IMR-90 (cell line): ENCODE data around the gene YBX1. TPM values are rescaled to one million over a fixed set of nuclear protein-coding genes. Genes with fewer than 3 reads are reported as not detected.
A peak's percentile ranks its signal among the peaks of the same experiment; 100 is the strongest.

Experiments
- ATAC-seq: fragments of 200-7000 bp; cut with Tn5 transposase; 2 replicates; pipeline ENCODE4 v1.9.1; 2020; ENCODE audit warnings: low read depth, mild to moderate bottlenecking, moderate library complexity
- BruUV-seq: library from RNA; stranded (reverse); fragments of 400-500 nt; replicated peaks from 2 replicates; lab custom pipeline; 2021; lab: Mats Ljungman, UMichigan
- CTCF ChIA-PET: fragments of 300-600 bp; formaldehyde crosslinking; extraction: SDS; loops from one replicate; lab custom pipeline; 2021; ENCODE audit warnings: antibody characterized with exemption; lab: Yijun Ruan, JAX
- POLR2A ChIA-PET: fragments of 300-600 bp; sonication (Branson Sonifier 250); formaldehyde crosslinking; loops from one replicate; lab custom pipeline; 2022; ENCODE audit warnings: antibody characterized with exemption; ENCODE audit not compliant: unreplicated experiment; lab: Charles Lee
- DNase-seq: peaks from one replicate; pipeline ENCODE4 v3.0.0; 2013
- H2AFZ ChIP-seq: replicated peaks from 2 replicates; pipeline ENCODE3; 2013; ENCODE audit warnings: low read length, mild to moderate bottlenecking; ENCODE audit not compliant: poor library complexity
- H2AK5ac ChIP-seq: 2 replicates; pipeline ENCODE4 v1.6.1; 2013; ENCODE audit warnings: low read depth, low read length, inconsistent platforms
- H2AK9ac ChIP-seq: replicated peaks from 2 replicates; pipeline ENCODE3; 2013; ENCODE audit warnings: mild to moderate bottlenecking, low read depth, low read length, moderate library complexity; ENCODE audit not compliant: poor library complexity
- H2BK120ac ChIP-seq: 2 replicates; pipeline ENCODE4 v1.6.1; 2013; ENCODE audit warnings: low read depth, low read length, inconsistent platforms
- H2BK15ac ChIP-seq: 3 replicates; pipeline ENCODE4 v1.6.1; 2013; ENCODE audit warnings: low read depth, low read length, inconsistent platforms
- H2BK20ac ChIP-seq: 2 replicates; pipeline ENCODE4 v1.6.1; 2013; ENCODE audit warnings: low read depth, mild to moderate bottlenecking, inconsistent platforms, low read length, moderate library complexity
- H2BK5ac ChIP-seq: 2 replicates; pipeline ENCODE4 v1.6.1; 2013; ENCODE audit warnings: mild to moderate bottlenecking, low read depth, low read length, inconsistent platforms; ENCODE audit not compliant: poor library complexity, severe bottlenecking
- H3K14ac ChIP-seq: replicated peaks from 2 replicates; pipeline ENCODE4 v1.6.1; 2013; ENCODE audit warnings: low read depth, low read length, inconsistent platforms
- H3K18ac ChIP-seq: 2 replicates; pipeline ENCODE4 v1.6.1; 2013; ENCODE audit warnings: low read depth, low read length, control low read depth
- H3K23ac ChIP-seq: 2 replicates; pipeline ENCODE4 v1.6.1; 2013; ENCODE audit warnings: low read depth, low read length, inconsistent platforms
- H3K27ac ChIP-seq: 2 replicates; pipeline ENCODE4 v1.5.1; 2013; ENCODE audit warnings: mild to moderate bottlenecking, control low read depth, low read length; ENCODE audit not compliant: insufficient read depth
- H3K27me3 ChIP-seq: 2 replicates; pipeline ENCODE4 v1.6.1; 2013; ENCODE audit warnings: low read length; ENCODE audit not compliant: control insufficient read depth, insufficient read depth
- H3K36me3 ChIP-seq: 2 replicates; pipeline ENCODE4 v1.6.1; 2013; ENCODE audit warnings: low read length, mixed read lengths; ENCODE audit not compliant: control insufficient read depth, insufficient read depth
- H3K4ac ChIP-seq: 2 replicates; pipeline ENCODE4 v1.6.1; 2013; ENCODE audit warnings: low read depth, low read length, inconsistent platforms
- H3K4me1 ChIP-seq: 2 replicates; pipeline ENCODE4 v1.6.1; 2013; ENCODE audit warnings: low read length, mixed read lengths; ENCODE audit not compliant: control insufficient read depth, insufficient read depth
- H3K4me2 ChIP-seq: 2 replicates; pipeline ENCODE4 v1.6.1; 2013; ENCODE audit warnings: low read depth, mild to moderate bottlenecking, control low read depth, low read length, moderate library complexity
- H3K4me3 ChIP-seq: 2 replicates; pipeline ENCODE4 v1.5.1; 2013; ENCODE audit warnings: low read depth, mild to moderate bottlenecking, control low read depth, low read length, moderate library complexity; ENCODE audit not compliant: insufficient read depth
- H3K56ac ChIP-seq: 2 replicates; pipeline ENCODE4 v1.6.1; 2013; ENCODE audit warnings: low read length, inconsistent platforms; ENCODE audit not compliant: insufficient read depth; ENCODE audit errors: extremely low read depth
- H3K79me1 ChIP-seq, 2 experiments: 2 replicates each; pipeline ENCODE4 v1.6.1; 2013; ENCODE audit warnings: low read length in 2 of 2, inconsistent platforms in 1 of 2, low read depth in 1 of 2
- H3K9ac ChIP-seq: 2 replicates; pipeline ENCODE4 v1.6.1; 2013; ENCODE audit warnings: low read depth, low read length, control low read depth
- H3K9me1 ChIP-seq: 2 replicates; pipeline ENCODE4 v1.6.1; 2013; ENCODE audit warnings: low read length, inconsistent platforms; ENCODE audit not compliant: insufficient read depth
- H3K9me3 ChIP-seq: 2 replicates; pipeline ENCODE4 v1.6.1; 2013; ENCODE audit warnings: low read length; ENCODE audit not compliant: control insufficient read depth, insufficient read depth
- H4K20me1 ChIP-seq: 2 replicates; pipeline ENCODE4 v1.6.1; 2013; ENCODE audit warnings: low read length, inconsistent platforms; ENCODE audit not compliant: insufficient read depth
- H4K5ac ChIP-seq: 2 replicates; pipeline ENCODE4 v1.6.1; 2013; ENCODE audit warnings: mild to moderate bottlenecking, low read depth, low read length, control low read depth
- H4K8ac ChIP-seq, 2 experiments: 2 replicates each; pipeline ENCODE4 v1.6.1; 2013; ENCODE audit warnings: low read depth in 2 of 2, low read length in 2 of 2, control low read depth in 1 of 2, inconsistent platforms in 1 of 2
- H4K91ac ChIP-seq: 2 replicates; pipeline ENCODE4 v1.6.1; 2013; ENCODE audit warnings: low read depth, low read length, inconsistent platforms; ENCODE audit not compliant: insufficient read depth
- BHLHE40 ChIP-seq: fragments of 150-350 bp; IDR thresholded peaks from 2 replicates; pipeline ENCODE4 v1.6.1; 2016; ENCODE audit warnings: mild to moderate bottlenecking, low read depth, low read length
- CEBPB ChIP-seq: IDR thresholded peaks from 2 replicates; pipeline ENCODE4 v1.6.1; 2012; ENCODE audit warnings: low read depth, low read length, improper control_type of control experiment
- FOS ChIP-seq: fragments of 150-350 bp; IDR thresholded peaks from 2 replicates; pipeline ENCODE4 v1.6.1; 2016; ENCODE audit warnings: low read depth, low read length
- MAFK ChIP-seq: IDR thresholded peaks from 2 replicates; pipeline ENCODE4 v1.6.1; 2012; ENCODE audit warnings: low read depth, low read length, improper control_type of control experiment
- MAZ ChIP-seq: IDR thresholded peaks from 2 replicates; pipeline ENCODE4 v1.6.1; 2012; ENCODE audit warnings: low read depth, mild to moderate bottlenecking, low read length, improper control_type of control experiment, moderate library complexity, borderline replicate concordance
- MXI1 ChIP-seq: IDR thresholded peaks from 2 replicates; pipeline ENCODE4 v1.6.1; 2012; ENCODE audit warnings: low read depth, mild to moderate bottlenecking, low read length, moderate library complexity, borderline replicate concordance
- RAD21 ChIP-seq: IDR thresholded peaks from 2 replicates; pipeline ENCODE4 v1.6.1; 2012; ENCODE audit warnings: low read length, improper control_type of control experiment
- RCOR1 ChIP-seq: IDR thresholded peaks from 2 replicates; pipeline ENCODE4 v1.6.1; 2012; ENCODE audit warnings: mild to moderate bottlenecking, low read length, improper control_type of control experiment; ENCODE audit not compliant: insufficient replicate concordance
- RFX5 ChIP-seq: IDR thresholded peaks from 2 replicates; pipeline ENCODE4 v1.8.0; 2012; ENCODE audit warnings: low read depth, mild to moderate bottlenecking, low read length, moderate library complexity
- WGBS, 2 experiments: methylation state at CpG; one replicate each; pipeline versions ENCODE4 v1.1.5 to v1.1.7; 2013; ENCODE audit warnings: missing lambda C conversion rate in 2 of 2; ENCODE audit not compliant: insufficient read length in 1 of 2; ENCODE audit errors: extremely low coverage in 2 of 2; 5-methylcytosine and 5-hydroxymethylcytosine counted together
- dilution Hi-C: fragments of 300-500 bp; cut with HindIII; formaldehyde crosslinking; loops from one replicate; pipeline ENCODE4 v1.14.3; 2018; ENCODE audit warnings: low sequenced_read_pairs; ENCODE audit not compliant: unreplicated experiment
- in situ Hi-C: fragments of 300-500 bp; cut with MboI; formaldehyde crosslinking; loops from 3 replicates; pipeline ENCODE4 v1.14.3; 2019; ENCODE audit warnings: low sequenced_read_pairs, inconsistent platforms, mixed read lengths
- intact Hi-C: fragments of 100-400 bp; cut with micrococcal nuclease; formaldehyde crosslinking; loops from 2 replicates; pipeline ENCODE4 v1.10.0; 2022
- polyA plus RNA-seq, 3 experiments: library from polyadenylated mRNA; depleted of rRNA; stranded (reverse); fragments of >200 nt; gene quantifications; 2 replicates each; pipeline ENCODE4 v1.2.3, GENCODE V29; 2012; ENCODE audit warnings: low replicate concordance in 1 of 3
- total RNA-seq: library from RNA; depleted of rRNA; stranded (reverse); fragments of >200 nt; gene quantifications from 2 replicates; pipeline ENCODE4 v1.2.3, GENCODE V29; 2012
- TF ChIP-seq, protein P1 (sequence below): fragments of 150-350 bp; IDR thresholded peaks from 2 replicates; pipeline ENCODE4 v1.6.1; 2016; ENCODE audit warnings: low read depth, mild to moderate bottlenecking, low read length, moderate library complexity, borderline replicate concordance
- TF ChIP-seq, protein P2 (sequence below): conservative IDR thresholded peaks from 2 replicates; pipeline ENCODE4 v1.5.1; 2012; ENCODE audit warnings: mild to moderate bottlenecking, low read depth, low read length, improper control_type of control experiment
- TF ChIP-seq, protein P3 (sequence below): fragments of 150-350 bp; IDR thresholded peaks from 2 replicates; pipeline ENCODE4 v1.6.1; 2017; ENCODE audit warnings: mild to moderate bottlenecking, antibody characterized with exemption, low read length, low read depth

Gene YBX1
- total and polyA plus RNA-seq, 2 of the 4 experiments (the other 2 are of a cell fraction), result 605 to 843 TPM

DNA sequence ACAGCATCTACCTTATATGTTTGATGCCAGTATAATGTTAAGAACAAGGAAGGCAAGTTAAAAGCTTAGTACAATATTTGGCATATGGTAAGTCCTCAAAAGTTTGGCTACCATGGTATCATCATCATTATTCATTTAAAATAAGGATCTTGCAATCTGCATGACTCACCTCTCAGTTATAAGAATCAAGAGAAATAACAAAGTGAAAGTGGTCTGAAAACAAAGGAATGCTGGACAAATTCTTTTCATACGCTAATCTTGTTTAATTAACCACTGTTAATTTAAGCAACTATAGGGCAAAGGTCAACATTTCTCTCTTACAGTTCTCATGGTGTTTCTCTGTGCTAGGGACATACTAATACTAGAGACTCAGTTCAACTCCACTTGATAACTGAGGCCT is 70.9 kb downstream of the YBX1 start:
- no peak overlapping the region for H3K14ac ChIP-seq
- ChIA-PET POLR2A (no interaction called here), CTCF (no interaction called here)
- H3K4me2 ChIP-seq, result peak overlapping the region; percentile 68; the same call in 1 of the 2 replicates
- H3K23ac ChIP-seq, result no peak overlapping the region
- in situ Hi-C loops (no loop called here), intact Hi-C loops (no loop called here), dilution Hi-C loops (no loop called here)
- peaks cover 10% of the 10 kb centered on the region for H4K20me1 ChIP-seq
- H4K8ac ChIP-seq, result no peak overlapping the region
- ATAC-seq (peak; percentile 62), DNase-seq (peak; percentile 75)
- H2BK5ac ChIP-seq, result no peak overlapping the region
- H3K4me3 ChIP-seq, result no peak overlapping the region
- no peak overlapping the region for H2BK120ac ChIP-seq
- H2AFZ ChIP-seq, result no peak overlapping the region
- no peak overlapping the region for H3K18ac ChIP-seq
- H3K79me1 ChIP-seq, result peaks cover 38 to 41% of the 10 kb centered on the region in 2 experiments
- H2AK9ac ChIP-seq, result no peak overlapping the region
- no peak overlapping the region for H4K5ac ChIP-seq
- peaks cover 3% of the 10 kb centered on the region for H3K4me1 ChIP-seq
- peaks cover 72% of the 10 kb centered on the region for H3K36me3 ChIP-seq
- no CpG with 5 or more reads among the region's 1 CpG for WGBS, 2 experiments
- H2AK5ac ChIP-seq, result no peak overlapping the region
- H3K9me3 ChIP-seq, result no peaks in the 10 kb centered on the region
- no peaks in the 10 kb centered on the region for H3K27me3 ChIP-seq
- H2BK20ac ChIP-seq, result no peak overlapping the region
- H2BK15ac ChIP-seq, result no peak overlapping the region
- no peak overlapping the region for H3K4ac ChIP-seq
- no peak overlapping the region for H3K27ac ChIP-seq
- no peak overlapping the region for H4K91ac ChIP-seq
- peak; percentile 86; the same call in 1 of the 2 replicates for TF ChIP-seq FOS
- TF ChIP-seq RCOR1, result no peak
- TF ChIP-seq RAD21, result no peak
- TF ChIP-seq MXI1, result no peak
- TF ChIP-seq MAZ, result no peak
- TF ChIP-seq, protein P1, sequence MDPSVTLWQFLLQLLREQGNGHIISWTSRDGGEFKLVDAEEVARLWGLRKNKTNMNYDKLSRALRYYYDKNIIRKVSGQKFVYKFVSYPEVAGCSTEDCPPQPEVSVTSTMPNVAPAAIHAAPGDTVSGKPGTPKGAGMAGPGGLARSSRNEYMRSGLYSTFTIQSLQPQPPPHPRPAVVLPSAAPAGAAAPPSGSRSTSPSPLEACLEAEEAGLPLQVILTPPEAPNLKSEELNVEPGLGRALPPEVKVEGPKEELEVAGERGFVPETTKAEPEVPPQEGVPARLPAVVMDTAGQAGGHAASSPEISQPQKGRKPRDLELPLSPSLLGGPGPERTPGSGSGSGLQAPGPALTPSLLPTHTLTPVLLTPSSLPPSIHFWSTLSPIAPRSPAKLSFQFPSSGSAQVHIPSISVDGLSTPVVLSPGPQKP, result no peak
- no peak for TF ChIP-seq RFX5
- TF ChIP-seq, protein P2, sequence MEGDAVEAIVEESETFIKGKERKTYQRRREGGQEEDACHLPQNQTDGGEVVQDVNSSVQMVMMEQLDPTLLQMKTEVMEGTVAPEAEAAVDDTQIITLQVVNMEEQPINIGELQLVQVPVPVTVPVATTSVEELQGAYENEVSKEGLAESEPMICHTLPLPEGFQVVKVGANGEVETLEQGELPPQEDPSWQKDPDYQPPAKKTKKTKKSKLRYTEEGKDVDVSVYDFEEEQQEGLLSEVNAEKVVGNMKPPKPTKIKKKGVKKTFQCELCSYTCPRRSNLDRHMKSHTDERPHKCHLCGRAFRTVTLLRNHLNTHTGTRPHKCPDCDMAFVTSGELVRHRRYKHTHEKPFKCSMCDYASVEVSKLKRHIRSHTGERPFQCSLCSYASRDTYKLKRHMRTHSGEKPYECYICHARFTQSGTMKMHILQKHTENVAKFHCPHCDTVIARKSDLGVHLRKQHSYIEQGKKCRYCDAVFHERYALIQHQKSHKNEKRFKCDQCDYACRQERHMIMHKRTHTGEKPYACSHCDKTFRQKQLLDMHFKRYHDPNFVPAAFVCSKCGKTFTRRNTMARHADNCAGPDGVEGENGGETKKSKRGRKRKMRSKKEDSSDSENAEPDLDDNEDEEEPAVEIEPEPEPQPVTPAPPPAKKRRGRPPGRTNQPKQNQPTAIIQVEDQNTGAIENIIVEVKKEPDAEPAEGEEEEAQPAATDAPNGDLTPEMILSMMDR, result no peak
- TF ChIP-seq CEBPB, result peak; percentile 82
- no peak; the same call in 1 of the 2 replicates for TF ChIP-seq BHLHE40
- TF ChIP-seq MAFK, result no peak
- TF ChIP-seq, protein P3, sequence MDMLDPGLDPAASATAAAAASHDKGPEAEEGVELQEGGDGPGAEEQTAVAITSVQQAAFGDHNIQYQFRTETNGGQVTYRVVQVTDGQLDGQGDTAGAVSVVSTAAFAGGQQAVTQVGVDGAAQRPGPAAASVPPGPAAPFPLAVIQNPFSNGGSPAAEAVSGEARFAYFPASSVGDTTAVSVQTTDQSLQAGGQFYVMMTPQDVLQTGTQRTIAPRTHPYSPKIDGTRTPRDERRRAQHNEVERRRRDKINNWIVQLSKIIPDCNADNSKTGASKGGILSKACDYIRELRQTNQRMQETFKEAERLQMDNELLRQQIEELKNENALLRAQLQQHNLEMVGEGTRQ, result no peak
- H3K9ac ChIP-seq, result no peak overlapping the region
- H3K9me1 ChIP-seq, result peaks cover 12% of the 10 kb centered on the region; the same call in 1 of the 2 replicates
- no TSS peak for BruUV-seq
- no peak overlapping the region for H3K56ac ChIP-seq
